Measurements from ENCODE around the gene STT3B. TPM values are rescaled to one million over a fixed set of nuclear protein-coding genes. Genes with fewer than 3 reads are reported as not detected.

The STT3B gene
- total RNA-seq, 2 donors from 2014 or later = 126 to 199 TPM

DNA sequence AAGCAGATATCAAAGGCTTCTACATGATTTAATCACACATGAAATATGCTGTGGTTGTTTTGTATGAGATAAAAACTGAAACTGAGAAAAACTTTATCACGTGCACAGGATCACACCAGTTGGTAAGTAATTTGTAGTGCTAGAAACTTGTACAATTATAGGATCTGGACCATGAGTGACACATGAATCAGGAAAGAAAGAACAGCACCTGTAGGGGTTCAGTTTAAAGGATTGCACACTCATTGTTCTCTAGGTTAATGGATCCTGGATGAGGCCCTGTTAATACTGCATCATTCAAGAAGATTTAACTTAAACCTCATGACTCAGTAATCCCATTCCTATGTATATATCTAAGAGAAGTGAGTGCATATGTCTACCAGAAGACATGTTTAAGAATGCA is 87.9 kb downstream of the STT3B start:
- peaks cover 22% of the 10 kb centered on the region for H3K4me1 Mint-ChIP-seq
- peaks cover 41% of the 10 kb centered on the region for H3K36me3 Mint-ChIP-seq (ENCODE audit: low read depth)
- Histone ChIP-seq H3K4me1 (ENCODE audit: control insufficient read depth, insufficient read depth, low read length) (no peaks in the 10 kb centered on the region), H3K9ac (ENCODE audit: extremely low read depth, low read length, poor library complexity, severe bottlenecking) (no peak overlapping the region), H3K9me3 (ENCODE audit: control insufficient read depth, low read length) (no peaks in the 10 kb centered on the region), H3K27me3 (ENCODE audit: control insufficient read depth, insufficient read depth, low read length, poor library complexity, severe bottlenecking) (no peaks in the 10 kb centered on the region), H3K4me3 (ENCODE audit: low read length) (no peak overlapping the region), H3K27ac (ENCODE audit: low read depth, low read length) (no peak overlapping the region), H3K36me3 (ENCODE audit: control insufficient read depth, insufficient read depth, low read length) (peaks cover 96% of the 10 kb centered on the region)
- H3K27me3 Mint-ChIP-seq (ENCODE audit: insufficient read depth) = no peaks in the 10 kb centered on the region
- TF ChIP-seq, protein P1, sequence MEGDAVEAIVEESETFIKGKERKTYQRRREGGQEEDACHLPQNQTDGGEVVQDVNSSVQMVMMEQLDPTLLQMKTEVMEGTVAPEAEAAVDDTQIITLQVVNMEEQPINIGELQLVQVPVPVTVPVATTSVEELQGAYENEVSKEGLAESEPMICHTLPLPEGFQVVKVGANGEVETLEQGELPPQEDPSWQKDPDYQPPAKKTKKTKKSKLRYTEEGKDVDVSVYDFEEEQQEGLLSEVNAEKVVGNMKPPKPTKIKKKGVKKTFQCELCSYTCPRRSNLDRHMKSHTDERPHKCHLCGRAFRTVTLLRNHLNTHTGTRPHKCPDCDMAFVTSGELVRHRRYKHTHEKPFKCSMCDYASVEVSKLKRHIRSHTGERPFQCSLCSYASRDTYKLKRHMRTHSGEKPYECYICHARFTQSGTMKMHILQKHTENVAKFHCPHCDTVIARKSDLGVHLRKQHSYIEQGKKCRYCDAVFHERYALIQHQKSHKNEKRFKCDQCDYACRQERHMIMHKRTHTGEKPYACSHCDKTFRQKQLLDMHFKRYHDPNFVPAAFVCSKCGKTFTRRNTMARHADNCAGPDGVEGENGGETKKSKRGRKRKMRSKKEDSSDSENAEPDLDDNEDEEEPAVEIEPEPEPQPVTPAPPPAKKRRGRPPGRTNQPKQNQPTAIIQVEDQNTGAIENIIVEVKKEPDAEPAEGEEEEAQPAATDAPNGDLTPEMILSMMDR (conservative IDR thresholded peaks at IDR 0.05) = no peak
- H3K4me3 Mint-ChIP-seq = no peak overlapping the region
- H3K9me3 Mint-ChIP-seq = no peaks in the 10 kb centered on the region
- DNase-seq = no peak
- WGBS, 2 experiments (ENCODE audit: insufficient coverage in 1 of 2, insufficient read length in 1 of 2) = 96 to 100% methylated on average over 1 of the region's 1 CpG
- no peak overlapping the region for H3K27ac Mint-ChIP-seq

DNA sequence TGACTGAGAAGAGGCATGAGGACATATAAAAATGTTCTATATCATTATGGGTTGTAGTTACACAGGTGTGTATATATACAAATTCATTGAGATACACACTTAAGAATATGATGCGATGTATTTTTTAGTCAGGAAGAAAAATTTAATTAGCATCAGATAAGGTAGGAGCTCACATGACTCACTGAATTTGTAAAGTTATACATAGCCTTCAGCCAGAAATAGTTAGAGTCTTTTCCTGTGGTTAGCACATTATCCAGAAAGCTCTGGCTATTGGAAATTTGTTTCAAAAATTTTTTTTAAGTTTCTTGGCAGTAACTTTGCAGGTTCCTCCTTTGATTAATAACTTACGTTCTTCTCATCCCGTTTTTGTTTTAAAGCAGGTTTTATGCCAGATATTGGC is 88.6 kb downstream of the STT3B start:
- no peaks in the 10 kb centered on the region for H3K27me3 ChIP-seq (ENCODE audit: control insufficient read depth, insufficient read depth, low read length, poor library complexity, severe bottlenecking)
- Mint-ChIP-seq H3K36me3 (ENCODE audit: low read depth) (peaks cover 44% of the 10 kb centered on the region), H3K4me1 (peaks cover 24% of the 10 kb centered on the region), H3K4me3 (no peak overlapping the region), H3K27ac (no peak overlapping the region), H3K9me3 (no peaks in the 10 kb centered on the region), H3K27me3 (ENCODE audit: insufficient read depth) (no peaks in the 10 kb centered on the region)
- no peak overlapping the region for H3K4me3 ChIP-seq (ENCODE audit: low read length)
- no peaks in the 10 kb centered on the region for H3K9me3 ChIP-seq (ENCODE audit: control insufficient read depth, low read length)
- peaks cover 96% of the 10 kb centered on the region for H3K36me3 ChIP-seq (ENCODE audit: control insufficient read depth, insufficient read depth, low read length)
- no peak for DNase-seq
- H3K4me1 ChIP-seq (ENCODE audit: control insufficient read depth, insufficient read depth, low read length) = no peaks in the 10 kb centered on the region
- TF ChIP-seq, protein P1 (conservative IDR thresholded peaks at IDR 0.05) = no peak
- WGBS, 2 experiments (ENCODE audit: insufficient coverage in 1 of 2, insufficient read length in 1 of 2) = 97 to 100% methylated on average over 1 to 3 of the region's 3 CpGs
- H3K9ac ChIP-seq (ENCODE audit: extremely low read depth, low read length, poor library complexity, severe bottlenecking) = no peak overlapping the region
- no peak overlapping the region for H3K27ac ChIP-seq (ENCODE audit: low read depth, low read length)

DNA sequence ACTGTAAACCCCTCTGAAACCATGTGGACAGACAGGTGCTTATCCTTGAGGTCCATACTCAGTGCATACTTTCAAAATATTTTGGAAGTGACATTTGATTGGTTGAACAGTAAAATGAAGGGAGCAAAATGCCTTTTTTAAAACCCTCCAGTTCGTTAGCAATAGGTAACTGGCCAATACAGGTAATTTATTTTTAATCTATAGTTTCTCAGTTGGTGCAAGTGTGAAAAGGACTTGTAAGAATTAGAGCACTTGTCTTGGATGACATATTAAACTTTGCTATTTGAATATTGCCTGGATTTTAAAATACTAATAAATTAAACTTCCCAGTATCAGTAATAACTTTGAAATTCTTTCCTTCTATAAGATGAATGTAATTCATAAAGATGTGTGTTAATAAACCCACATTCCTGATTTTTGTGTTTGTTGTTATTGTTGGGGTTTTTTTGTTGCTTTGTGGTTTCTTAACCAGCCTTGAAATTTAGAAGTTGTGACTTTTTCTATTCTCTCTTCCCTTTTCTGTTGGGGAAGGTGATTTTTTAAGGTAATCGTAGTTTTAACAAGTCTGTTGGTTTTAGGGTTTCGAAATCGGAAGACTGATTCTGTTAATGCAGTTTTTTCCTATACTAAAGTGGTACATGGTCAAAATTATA is 90.0 kb downstream of the STT3B start:
- H3K27ac ChIP-seq (ENCODE audit: low read depth, low read length) = no peak overlapping the region
- H3K36me3 ChIP-seq (ENCODE audit: control insufficient read depth, insufficient read depth, low read length) = peaks cover 96% of the 10 kb centered on the region
- H3K9ac ChIP-seq (ENCODE audit: extremely low read depth, low read length, poor library complexity, severe bottlenecking) = no peak overlapping the region
- TF ChIP-seq, protein P1 (conservative IDR thresholded peaks at IDR 0.05) = no peak
- no peak overlapping the region for H3K4me3 ChIP-seq (ENCODE audit: low read length)
- H3K4me1 ChIP-seq (ENCODE audit: control insufficient read depth, insufficient read depth, low read length) = no peaks in the 10 kb centered on the region
- no peaks in the 10 kb centered on the region for H3K27me3 Mint-ChIP-seq (ENCODE audit: insufficient read depth)
- WGBS, 2 experiments (ENCODE audit: insufficient coverage in 1 of 2, insufficient read length in 1 of 2) = 20 to 85% methylated on average over 1 to 4 of the region's 4 CpGs
- H3K9me3 ChIP-seq (ENCODE audit: control insufficient read depth, low read length) = no peaks in the 10 kb centered on the region
- H3K27ac Mint-ChIP-seq = no peak overlapping the region
- H3K27me3 ChIP-seq (ENCODE audit: control insufficient read depth, insufficient read depth, low read length, poor library complexity, severe bottlenecking) = no peaks in the 10 kb centered on the region
- no peak overlapping the region for H3K4me3 Mint-ChIP-seq
- DNase-seq = no peak
- peaks cover 25% of the 10 kb centered on the region for H3K4me1 Mint-ChIP-seq
- H3K9me3 Mint-ChIP-seq = no peaks in the 10 kb centered on the region
- peaks cover 56% of the 10 kb centered on the region for H3K36me3 Mint-ChIP-seq (ENCODE audit: low read depth)
